ENCODE data around the gene HIF3A.

HIF3A gene

GRCh38 chr19:46390121-46390858, 93.4 kb downstream of the HIF3A start:
- peaks cover 10% of the 10 kb centered on the region for H3K4me1 Mint-ChIP-seq

GRCh38 chr19:46390866-46391265, 94.0 kb downstream of the HIF3A start:
- H3K4me1 Mint-ChIP-seq = peaks cover 10% of the 10 kb centered on the region
- no peak overlapping the region for H3K27ac Mint-ChIP-seq
- no peak overlapping the region for H3K4me3 Mint-ChIP-seq
- no peaks in the 10 kb centered on the region for H3K9me3 Mint-ChIP-seq
- no peaks in the 10 kb centered on the region for H3K27me3 Mint-ChIP-seq
- peaks cover 17% of the 10 kb centered on the region for H3K36me3 Mint-ChIP-seq

More at GRCh38 chr19:46390121-46390858, 93.4 kb downstream of the HIF3A start:
- Mint-ChIP-seq H3K36me3 (peaks cover 18% of the 10 kb centered on the region), H3K27me3 (no peaks in the 10 kb centered on the region), H3K4me3 (no peak overlapping the region), H3K27ac (no peak overlapping the region), H3K9me3 (no peaks in the 10 kb centered on the region)

GRCh38 chr19:46391296-46392251, 94.7 kb downstream of the HIF3A start:
- Mint-ChIP-seq H3K9me3 (no peaks in the 10 kb centered on the region), H3K4me1 (peaks cover 10% of the 10 kb centered on the region), H3K27me3 (no peaks in the 10 kb centered on the region), H3K36me3 (peaks cover 15% of the 10 kb centered on the region), H3K27ac (no peak overlapping the region), H3K4me3 (no peak overlapping the region)

GRCh38 chr19:46392252-46392801, 95.5 kb downstream of the HIF3A start:
- Mint-ChIP-seq H3K9me3 (no peaks in the 10 kb centered on the region), H3K4me3 (no peak overlapping the region), H3K36me3 (peaks cover 12% of the 10 kb centered on the region), H3K27me3 (no peaks in the 10 kb centered on the region), H3K4me1 (peaks cover 10% of the 10 kb centered on the region), H3K27ac (peak overlapping the region; percentile 67)

GRCh38 chr19:46392837-46393236, 96.0 kb downstream of the HIF3A start:
- H3K27me3 Mint-ChIP-seq = peaks cover 3% of the 10 kb centered on the region
- no peaks in the 10 kb centered on the region for H3K9me3 Mint-ChIP-seq
- peaks cover 10% of the 10 kb centered on the region for H3K4me1 Mint-ChIP-seq
- peaks cover 9% of the 10 kb centered on the region for H3K36me3 Mint-ChIP-seq
- no peak overlapping the region for H3K4me3 Mint-ChIP-seq
- H3K27ac Mint-ChIP-seq = no peak overlapping the region

Data from activated naive CD4-positive, alpha-beta T cell treated with anti-CD3 and anti-CD28 coated beads, Interleukin-2, amount 50 U/mL, for 24 hours (primary cell).